NT2/D1 (cell line): ENCODE results near the gene RBPMS2.

Experiments
- SUZ12 ChIP-seq: IDR thresholded peaks from 2 replicates; pipeline ENCODE4 v1.6.1; 2011; ENCODE audit not compliant: insufficient read length, insufficient read depth; ENCODE audit errors: extremely low read depth
- YY1 ChIP-seq: IDR thresholded peaks from 2 replicates; pipeline ENCODE4 v1.6.1; 2011; ENCODE audit not compliant: insufficient read length, insufficient read depth
- ZNF274 ChIP-seq: IDR thresholded peaks from 2 replicates; pipeline ENCODE4 v1.6.1; 2011; ENCODE audit warnings: mild to moderate bottlenecking, low read depth, low read length

- no peak for TF ChIP-seq YY1
- no peak for TF ChIP-seq SUZ12
- no peak for TF ChIP-seq ZNF274
Measured at GRCh38 chr15:64763874-64764273, 11.5 kb downstream of the RBPMS2 start.
